Peyer's patch (tissue), 4 donors: Measurements from ENCODE around the gene SAFB. TPM values are rescaled to one million over a fixed set of nuclear protein-coding genes. Genes with fewer than 3 reads are reported as not detected.

Experiments
- DNase-seq, 3 donors: peaks; one replicate each; pipeline ENCODE4 v3.0.0-alpha.2; 2017 to 2019
- H3K27ac ChIP-seq, 4 donors: fragments of 200-600 bp; sonication (generic); one replicate each; pipeline ENCODE4 v1.5.1; 2016 to 2019
- H3K27me3 ChIP-seq, 2 donors: fragments of 200-600 bp; sonication (generic); one replicate each; pipeline ENCODE4 v1.5.1; 2019
- H3K36me3 ChIP-seq, 3 donors: fragments of 200-600 bp; sonication (generic); one replicate each; pipeline ENCODE4 v1.5.1; 2016 to 2019
- H3K4me1 ChIP-seq, 4 donors: fragments of 200-600 bp; sonication (generic); one replicate each; pipeline ENCODE4 v1.5.1; 2016 to 2019
- H3K4me3 ChIP-seq, 4 donors: fragments of 200-600 bp; sonication (generic); 1 replicate in 3 of 4; 2 replicates in 1 of 4; pipeline ENCODE4 v1.5.1; 2016 to 2019; ENCODE audit warnings: mild to moderate bottlenecking in 1 of 4
- H3K9me3 ChIP-seq, 4 donors: fragments of 200-600 bp; sonication (generic); one replicate each; pipeline ENCODE4 v1.5.1; 2016 to 2019; ENCODE audit warnings: mild to moderate bottlenecking in 1 of 4
- POLR2A ChIP-seq, 2 donors: fragments of 450-650 bp; IDR thresholded peaks; one replicate each; pipeline ENCODE4 v1.5.1; 2017; ENCODE audit warnings: antibody characterized with exemption in 2 of 2, mild to moderate bottlenecking in 2 of 2, moderate library complexity in 2 of 2
- total RNA-seq, 4 donors: library from RNA; depleted of rRNA; stranded (reverse); fragments of >200 nt; gene quantifications; one replicate each; pipeline ENCODE4 v1.1.0, GENCODE V29; 2016
- TF ChIP-seq, protein P1 (sequence below), 6 experiments: fragments of 450-650 bp in 4 of 6; fragments of 200-600 bp in 2 of 6; sonication (generic) in 1 of 6; IDR thresholded peaks; one replicate each; pipeline ENCODE4 v1.5.1; 2017 to 2019; ENCODE audit warnings: antibody characterized with exemption in 6 of 6, mild to moderate bottlenecking in 3 of 6, moderate library complexity in 1 of 6

SAFB gene
- total RNA-seq, 4 donors from 2014 or later, result 86.3 to 374 (median 163) TPM

DNA sequence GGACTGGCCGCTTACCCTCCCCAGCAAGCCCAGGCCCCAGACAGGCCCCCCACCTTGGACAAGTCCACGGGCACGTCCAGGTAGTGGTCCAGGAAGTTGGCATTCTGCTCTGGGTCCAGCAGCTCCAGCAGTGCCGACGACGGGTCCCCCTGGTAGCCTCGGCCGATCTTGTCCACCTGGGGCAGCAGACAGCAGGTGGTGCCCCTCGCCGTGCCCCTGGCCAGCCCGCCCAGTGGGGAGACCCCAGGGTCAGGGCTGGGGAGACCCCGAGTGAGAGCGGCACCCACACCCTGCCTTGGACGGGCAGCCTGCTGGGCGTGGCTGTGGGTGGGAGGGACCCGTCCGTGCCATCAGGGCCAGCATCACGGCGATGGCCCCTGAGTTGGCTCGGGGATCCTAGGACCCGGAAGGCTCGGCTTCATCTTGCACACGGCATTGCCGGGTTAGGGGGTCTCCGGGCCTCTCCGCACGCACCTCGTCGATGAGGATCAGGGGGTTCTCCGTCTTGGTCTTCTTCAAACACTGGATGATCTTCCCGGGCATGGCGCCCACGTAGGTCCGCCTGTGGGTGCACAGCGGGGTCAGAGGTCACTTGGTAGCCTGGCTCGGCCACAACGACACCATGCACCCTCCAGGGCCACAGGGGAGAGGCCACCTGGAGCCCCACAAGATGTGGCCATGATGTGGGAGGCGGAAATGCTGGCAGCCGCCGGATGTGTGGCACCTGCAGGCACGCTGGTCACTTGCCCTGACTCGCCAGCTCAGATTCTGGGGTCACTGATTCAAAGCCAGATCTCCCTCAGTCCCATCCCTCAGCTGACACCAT, 73.5 kb downstream of the SAFB start:
- no peak overlapping the region for H3K4me3 ChIP-seq
- no peaks in the 10 kb centered on the region for H3K9me3 ChIP-seq
- H3K4me1 ChIP-seq, result peaks cover 0 to 12% (median 7%) of the 10 kb centered on the region in 4 donors
- no peak for TF ChIP-seq POLR2A (IDR thresholded peaks at IDR 0.05)
- TF ChIP-seq, protein P1, sequence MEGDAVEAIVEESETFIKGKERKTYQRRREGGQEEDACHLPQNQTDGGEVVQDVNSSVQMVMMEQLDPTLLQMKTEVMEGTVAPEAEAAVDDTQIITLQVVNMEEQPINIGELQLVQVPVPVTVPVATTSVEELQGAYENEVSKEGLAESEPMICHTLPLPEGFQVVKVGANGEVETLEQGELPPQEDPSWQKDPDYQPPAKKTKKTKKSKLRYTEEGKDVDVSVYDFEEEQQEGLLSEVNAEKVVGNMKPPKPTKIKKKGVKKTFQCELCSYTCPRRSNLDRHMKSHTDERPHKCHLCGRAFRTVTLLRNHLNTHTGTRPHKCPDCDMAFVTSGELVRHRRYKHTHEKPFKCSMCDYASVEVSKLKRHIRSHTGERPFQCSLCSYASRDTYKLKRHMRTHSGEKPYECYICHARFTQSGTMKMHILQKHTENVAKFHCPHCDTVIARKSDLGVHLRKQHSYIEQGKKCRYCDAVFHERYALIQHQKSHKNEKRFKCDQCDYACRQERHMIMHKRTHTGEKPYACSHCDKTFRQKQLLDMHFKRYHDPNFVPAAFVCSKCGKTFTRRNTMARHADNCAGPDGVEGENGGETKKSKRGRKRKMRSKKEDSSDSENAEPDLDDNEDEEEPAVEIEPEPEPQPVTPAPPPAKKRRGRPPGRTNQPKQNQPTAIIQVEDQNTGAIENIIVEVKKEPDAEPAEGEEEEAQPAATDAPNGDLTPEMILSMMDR (IDR thresholded peaks at IDR 0.05), result no peak
- no peak for DNase-seq
- H3K27ac ChIP-seq, result no peak overlapping the region
- peaks cover 0 to 90% (median 0%) of the 10 kb centered on the region in 3 donors for H3K36me3 ChIP-seq
- no peaks in the 10 kb centered on the region for H3K27me3 ChIP-seq

DNA sequence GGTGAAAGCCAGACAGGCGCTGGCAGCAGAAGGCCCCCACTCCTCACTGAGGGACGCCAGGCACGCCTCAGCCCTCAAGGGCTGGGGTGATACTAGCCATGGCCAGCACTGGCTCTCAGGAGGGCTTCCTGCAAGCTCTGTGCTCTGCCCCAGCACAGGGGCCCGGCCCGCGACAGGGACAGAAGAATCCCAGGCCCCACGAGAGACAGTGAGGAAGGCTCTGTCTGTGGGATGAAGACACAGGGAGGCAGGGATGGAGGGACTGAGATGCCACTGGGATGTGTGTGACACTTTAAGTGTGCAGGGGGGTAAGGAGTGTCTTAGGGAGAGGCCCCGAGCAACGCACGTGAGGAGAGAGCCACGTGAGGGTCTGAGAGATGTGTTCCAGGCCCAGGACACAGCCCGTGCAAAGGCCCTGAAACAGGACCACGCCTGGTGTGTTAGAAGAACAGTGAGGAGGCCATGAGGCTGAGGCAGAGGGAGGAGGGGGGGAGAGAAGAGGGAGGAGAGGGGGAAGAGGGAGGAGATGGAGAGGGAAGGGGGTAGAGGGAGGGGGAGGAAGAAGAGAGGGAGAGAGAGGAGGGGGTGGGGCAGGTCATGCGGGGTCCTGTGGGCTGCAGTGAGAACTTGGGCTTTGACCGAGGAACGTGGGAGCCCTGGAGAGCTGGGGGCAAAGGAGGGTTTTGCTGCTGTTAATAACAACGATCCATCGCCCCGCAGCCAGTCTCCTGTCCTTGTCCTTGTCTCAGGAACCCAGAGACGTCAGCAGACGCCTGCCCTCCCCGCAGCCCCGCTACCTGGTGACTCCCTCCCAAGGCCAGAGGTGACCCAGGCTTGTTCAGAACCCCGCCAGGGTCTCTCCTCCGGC, 74.4 kb downstream of the SAFB start:
- peaks cover 0 to 83% (median 0%) of the 10 kb centered on the region in 3 donors for H3K36me3 ChIP-seq

DNA sequence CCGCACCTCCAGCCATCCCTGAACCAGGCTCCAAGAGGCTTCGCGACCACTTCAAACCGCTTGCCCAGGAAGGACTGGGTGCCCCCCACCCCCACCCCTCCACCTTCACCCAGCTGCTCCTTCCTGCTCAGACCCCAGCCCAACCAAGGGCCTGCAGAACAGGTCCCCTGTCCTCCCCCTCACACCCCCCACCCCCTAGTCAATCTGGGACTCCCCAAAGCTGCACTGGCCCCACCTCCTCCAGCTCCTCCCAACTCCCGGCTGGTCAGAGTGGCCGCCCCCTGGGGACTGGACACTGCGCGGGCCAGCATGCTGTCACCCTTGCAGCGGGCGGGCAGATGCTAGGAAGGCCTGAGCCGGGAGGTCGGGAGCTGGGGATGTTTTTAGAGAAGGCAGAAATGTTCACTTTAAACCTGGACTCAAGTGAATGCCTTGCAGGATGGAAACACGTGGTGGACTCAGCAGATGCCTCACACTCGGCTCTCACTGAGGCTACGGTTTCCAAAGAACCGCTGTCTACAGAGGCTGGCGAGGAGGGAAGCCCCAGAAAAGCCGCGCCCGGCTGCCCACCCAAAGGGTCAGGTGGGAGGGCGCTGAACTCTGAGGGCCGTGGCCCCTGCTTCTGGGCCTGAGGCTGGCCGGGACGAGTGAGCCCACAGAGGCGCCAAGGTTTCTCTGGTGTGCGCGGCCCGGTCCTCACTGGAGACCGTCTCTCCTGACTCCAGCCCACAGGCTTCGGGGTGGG, 75.2 kb downstream of the SAFB start:
- Histone ChIP-seq H3K4me1 (no peaks in the 10 kb centered on the region), H3K4me3 (no peak overlapping the region), H3K36me3 (peaks cover 0 to 75% (median 0%) of the 10 kb centered on the region in 3 donors), H3K27ac (no peak overlapping the region), H3K9me3 (no peaks in the 10 kb centered on the region), H3K27me3 (no peaks in the 10 kb centered on the region)
- no peak for TF ChIP-seq POLR2A (IDR thresholded peaks at IDR 0.05)
- TF ChIP-seq, protein P1 (IDR thresholded peaks at IDR 0.05), result no peak
- no peak for DNase-seq

More for the DNA sequence above, 74.4 kb downstream of the SAFB start:
- DNase-seq, result no peak
- H3K9me3 ChIP-seq, result no peaks in the 10 kb centered on the region
- no peaks in the 10 kb centered on the region for H3K27me3 ChIP-seq
- no peak overlapping the region for H3K4me3 ChIP-seq
- TF ChIP-seq POLR2A (IDR thresholded peaks at IDR 0.05), result no peak
- TF ChIP-seq, protein P1 (IDR thresholded peaks at IDR 0.05), result no peak
- peaks cover 0 to 4% (median 1%) of the 10 kb centered on the region in 4 donors for H3K4me1 ChIP-seq
- H3K27ac ChIP-seq, result no peak overlapping the region

DNA sequence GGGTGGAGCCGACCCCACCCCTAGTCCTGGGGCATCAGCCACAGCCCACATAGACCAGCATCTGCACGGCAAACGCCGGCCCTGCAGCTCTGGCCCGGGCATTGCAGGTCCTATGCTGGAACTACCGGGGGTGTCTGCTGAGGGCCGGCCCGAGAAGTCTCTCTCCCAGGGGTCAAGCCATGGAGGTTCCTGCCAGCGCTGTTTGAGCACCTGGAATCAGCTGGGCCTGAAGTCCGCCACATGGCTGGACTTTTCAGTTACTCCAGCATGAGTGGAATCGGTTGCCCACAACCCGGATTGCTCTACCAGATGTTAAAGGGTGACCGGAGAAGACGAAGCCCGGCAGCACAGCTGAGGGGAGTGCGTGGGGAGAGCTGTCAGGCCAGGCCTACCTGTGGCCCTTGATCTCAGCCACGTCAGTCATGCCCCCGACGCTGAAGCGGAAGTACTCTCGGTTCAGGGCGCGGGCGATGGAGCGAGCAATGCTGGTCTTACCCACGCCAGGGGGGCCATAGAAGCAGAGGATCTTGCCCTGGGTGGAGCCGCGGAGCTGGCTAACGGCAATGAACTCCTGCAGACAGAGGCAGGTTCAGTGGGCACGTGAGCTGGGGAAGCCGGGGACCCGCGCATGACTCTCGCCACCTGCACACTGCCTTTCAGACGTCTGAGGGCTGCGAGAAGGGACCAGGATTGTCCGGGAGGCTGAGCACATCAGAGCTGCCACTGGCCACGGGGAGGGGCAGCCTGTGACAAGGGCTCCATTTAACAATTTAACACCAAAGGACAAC, 75.9 kb downstream of the SAFB start:
- Histone ChIP-seq H3K9me3 (no peaks in the 10 kb centered on the region), H3K4me3 (no peak overlapping the region), H3K36me3 (peaks cover 0 to 75% (median 0%) of the 10 kb centered on the region in 3 donors), H3K27me3 (no peaks in the 10 kb centered on the region), H3K27ac (no peak overlapping the region), H3K4me1 (no peaks in the 10 kb centered on the region)
- TF ChIP-seq POLR2A (IDR thresholded peaks at IDR 0.05), result no peak
- TF ChIP-seq, protein P1 (IDR thresholded peaks at IDR 0.05), result no peak
- no peak for DNase-seq
